OCI-LY1 (cell line): ENCODE data around the gene GNG4.

Source experiments
- EZH2 ChIP-seq: fragments of 200-600 bp; sonication (generic), shearing (Covaris generic); IDR thresholded peaks from 2 replicates; pipeline ENCODE4 v1.8.0; 2017; ENCODE audit warnings: borderline replicate concordance, mixed run types, mild to moderate bottlenecking, antibody characterized with exemption, low read length, moderate library complexity, mixed read lengths
- TF ChIP-seq, protein P1 (sequence below): fragments of 200-600 bp; sonication (generic), shearing (Covaris generic); IDR thresholded peaks from 2 replicates; pipeline ENCODE4 v1.5.1; 2017; ENCODE audit warnings: mild to moderate bottlenecking, antibody characterized with exemption, low read length, moderate library complexity, mixed read lengths

- TF ChIP-seq EZH2: no peak
- TF ChIP-seq, protein P1, sequence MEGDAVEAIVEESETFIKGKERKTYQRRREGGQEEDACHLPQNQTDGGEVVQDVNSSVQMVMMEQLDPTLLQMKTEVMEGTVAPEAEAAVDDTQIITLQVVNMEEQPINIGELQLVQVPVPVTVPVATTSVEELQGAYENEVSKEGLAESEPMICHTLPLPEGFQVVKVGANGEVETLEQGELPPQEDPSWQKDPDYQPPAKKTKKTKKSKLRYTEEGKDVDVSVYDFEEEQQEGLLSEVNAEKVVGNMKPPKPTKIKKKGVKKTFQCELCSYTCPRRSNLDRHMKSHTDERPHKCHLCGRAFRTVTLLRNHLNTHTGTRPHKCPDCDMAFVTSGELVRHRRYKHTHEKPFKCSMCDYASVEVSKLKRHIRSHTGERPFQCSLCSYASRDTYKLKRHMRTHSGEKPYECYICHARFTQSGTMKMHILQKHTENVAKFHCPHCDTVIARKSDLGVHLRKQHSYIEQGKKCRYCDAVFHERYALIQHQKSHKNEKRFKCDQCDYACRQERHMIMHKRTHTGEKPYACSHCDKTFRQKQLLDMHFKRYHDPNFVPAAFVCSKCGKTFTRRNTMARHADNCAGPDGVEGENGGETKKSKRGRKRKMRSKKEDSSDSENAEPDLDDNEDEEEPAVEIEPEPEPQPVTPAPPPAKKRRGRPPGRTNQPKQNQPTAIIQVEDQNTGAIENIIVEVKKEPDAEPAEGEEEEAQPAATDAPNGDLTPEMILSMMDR: no peak
These were observed 623 bp downstream of the GNG4 start for GRCh38 chr1:235648954-235649367.
